HCT116 (cell line): Measurements from ENCODE around the gene LRBA. TPM values are rescaled to one million over a fixed set of nuclear protein-coding genes. Genes with fewer than 3 reads are reported as not detected.

Experiments
- ATAC-seq: fragments of 200-7000 bp; cut with Tn5 transposase; 2 replicates; pipeline ENCODE4 v1.9.1; 2020; ENCODE audit warnings: mild to moderate bottlenecking, moderate library complexity
- BruUV-seq: library from RNA; stranded (reverse); fragments of 400-500 nt; replicated peaks from 2 replicates; lab custom pipeline; 2021; lab: Mats Ljungman, UMichigan
- CTCF ChIA-PET: fragments of 300-600 bp; sonication (Branson Sonifier 250); formaldehyde crosslinking; loops from one replicate; lab custom pipeline; 2021; ENCODE audit warnings: antibody characterized with exemption; lab: Charles Lee
- POLR2A ChIA-PET: fragments of 300-600, 350-600 bp; sonication (Branson Sonifier 250); formaldehyde crosslinking; loops from one replicate; lab custom pipeline; 2021; ENCODE audit warnings: antibody characterized with exemption; lab: Charles Lee
- RAD21 ChIA-PET, 2 experiments: fragments of 300-600 bp; sonication (Branson Sonifier 250); formaldehyde crosslinking; loops; one replicate each; lab custom pipeline; 2023; ENCODE audit warnings: low total read pairs in 2 of 2; ENCODE audit not compliant: uncharacterized antibody in 2 of 2, unreplicated experiment in 2 of 2, low non-redundant PET in 1 of 2; lab: Charles Lee
- DNase-seq: peaks from one replicate; pipeline ENCODE4 v3.0.0-alpha.2; 2010; ENCODE audit warnings: low read depth, low spot score
- H2AFZ ChIP-seq: fragments of 200-600 bp; shearing (Covaris generic), sonication (generic); 2 replicates; pipeline ENCODE4 v1.6.1; 2017; ENCODE audit warnings: low read depth, mixed run types, mixed read lengths, antibody characterized with exemption, low read length; ENCODE audit not compliant: poor library complexity, severe bottlenecking
- H3K27ac ChIP-seq: 2 replicates; pipeline ENCODE4 v1.5.1; 2012; ENCODE audit warnings: low read depth, low read length
- H3K27me3 ChIP-seq: fragments of 200-600 bp; sonication (generic); 2 replicates; pipeline ENCODE4 v1.6.1; 2016; ENCODE audit warnings: mixed run types, low read length, mixed read lengths; ENCODE audit not compliant: insufficient read depth
- H3K36me3 ChIP-seq, 2 experiments: fragments of 200-500 bp in 1 of 2; fragments of 200-600 bp in 1 of 2; sonication (Bioruptor generic) in 1 of 2; sonication (generic) in 1 of 2; 2 replicates each; pipeline versions ENCODE4 v1.5.1 to v1.6.1; 2014 to 2016; ENCODE audit warnings: low read length in 2 of 2, inconsistent platforms in 1 of 2, mixed read lengths in 1 of 2, mixed run types in 1 of 2; ENCODE audit not compliant: insufficient read depth in 2 of 2, control insufficient read depth in 1 of 2
- H3K4me1 ChIP-seq, 2 experiments: fragments of 200-600 bp in 1 of 2; sonication (generic) in 1 of 2; 2 replicates each; pipeline versions ENCODE4 v1.5.1 to v1.6.1; 2012 to 2017; ENCODE audit warnings: low read length in 2 of 2, inconsistent platforms in 1 of 2, mild to moderate bottlenecking in 1 of 2, mixed read lengths in 1 of 2, mixed run types in 1 of 2, moderate library complexity in 1 of 2; ENCODE audit not compliant: insufficient read depth in 2 of 2, control insufficient read depth in 1 of 2
- H3K4me2 ChIP-seq: fragments of 200-600 bp; sonication (generic); 2 replicates; pipeline ENCODE4 v1.6.1; 2017; ENCODE audit warnings: mixed run types, low read length, mixed read lengths
- H3K4me3 ChIP-seq, 2 experiments: fragments of 200-600 bp in 1 of 2; sonication (generic) in 1 of 2; replicated peaks in 1 of 2; 2 replicates each; pipeline ENCODE4 v1.5.1; 2011 to 2016; ENCODE audit warnings: low read length in 2 of 2, control low read depth in 1 of 2, low read depth in 1 of 2, mild to moderate bottlenecking in 1 of 2, mixed read lengths in 1 of 2, mixed run types in 1 of 2
- H3K79me2 ChIP-seq: fragments of 200-600 bp; sonication (generic); 2 replicates; pipeline ENCODE4 v1.6.1; 2017; ENCODE audit warnings: mild to moderate bottlenecking, mixed run types, low read length, moderate library complexity, mixed read lengths; ENCODE audit not compliant: insufficient read depth
- H3K9ac ChIP-seq: fragments of 200-600 bp; sonication (generic); 2 replicates; pipeline ENCODE4 v1.6.1; 2016; ENCODE audit warnings: low read length, mixed read lengths
- H3K9me2 ChIP-seq: fragments of 200-600 bp; sonication (generic), shearing (Covaris generic); 2 replicates; pipeline ENCODE4 v1.6.1; 2017; ENCODE audit warnings: mixed run types, mild to moderate bottlenecking, moderate library complexity; ENCODE audit not compliant: insufficient read depth
- H3K9me3 ChIP-seq, 2 experiments: fragments of 200-500 bp in 1 of 2; fragments of 200-600 bp in 1 of 2; sonication (Bioruptor generic) in 1 of 2; sonication (generic) in 1 of 2; 2 replicates each; pipeline ENCODE4 v1.6.1; 2014 to 2017; ENCODE audit warnings: low read length in 2 of 2, mixed read lengths in 2 of 2, inconsistent platforms in 1 of 2, low read depth in 1 of 2, mild to moderate bottlenecking in 1 of 2, mixed run types in 1 of 2, moderate library complexity in 1 of 2; ENCODE audit not compliant: control insufficient read depth in 1 of 2, insufficient read depth in 1 of 2
- H4K20me1 ChIP-seq: fragments of 200-600 bp; sonication (generic), shearing (Covaris generic); 2 replicates; pipeline ENCODE4 v1.6.1; 2017; ENCODE audit warnings: mixed run types, mild to moderate bottlenecking, moderate library complexity; ENCODE audit not compliant: insufficient read depth
- CBX3 ChIP-seq: IDR thresholded peaks from 2 replicates; pipeline ENCODE4 v1.6.1; 2012; ENCODE audit warnings: low read depth
- CEBPB ChIP-seq: IDR thresholded peaks from 2 replicates; pipeline ENCODE4 v1.6.1; 2012; ENCODE audit warnings: low read depth
- CTCF ChIP-seq, 3 experiments: fragments of 200-600 bp in 1 of 3; sonication (generic) in 1 of 3; IDR thresholded peaks in 2 of 3; conservative IDR thresholded peaks in 1 of 3; 2 replicates each; pipeline ENCODE4 v1.5.1; 2012 to 2017; ENCODE audit warnings: low read depth in 2 of 3, low read length in 2 of 3, antibody characterized with exemption in 1 of 3, borderline replicate concordance in 1 of 3, control low read depth in 1 of 3, mild to moderate bottlenecking in 1 of 3, mixed read lengths in 1 of 3, mixed run types in 1 of 3, moderate library complexity in 1 of 3; ENCODE audit not compliant: insufficient read depth in 1 of 3
- EGR1 ChIP-seq: IDR thresholded peaks from 2 replicates; pipeline ENCODE4 v1.6.1; 2012; ENCODE audit warnings: low read depth
- EZH2 ChIP-seq: fragments of 200-600 bp; sonication (generic); IDR thresholded peaks from 2 replicates; pipeline ENCODE4 v1.6.1; 2017; ENCODE audit warnings: antibody characterized with exemption, mixed run types
- EZH2phosphoT487 ChIP-seq: fragments of 200-600 bp; IDR thresholded peaks from 2 replicates; pipeline ENCODE4 v1.6.1; 2018; ENCODE audit warnings: antibody characterized with exemption, borderline replicate concordance
- MAX ChIP-seq: IDR thresholded peaks from 2 replicates; pipeline ENCODE4 v1.6.1; 2012
- POLR2AphosphoS5 ChIP-seq: IDR thresholded peaks from 2 replicates; pipeline ENCODE4 v1.6.1; 2011; ENCODE audit warnings: mild to moderate bottlenecking, low read depth, low read length, moderate library complexity
- RAD21 ChIP-seq: IDR thresholded peaks from 2 replicates; pipeline ENCODE4 v1.6.1; 2012; ENCODE audit warnings: low read depth, mild to moderate bottlenecking
- REST ChIP-seq: IDR thresholded peaks from 2 replicates; pipeline ENCODE4 v1.6.1; 2012; ENCODE audit warnings: low read depth
- SIN3A ChIP-seq: IDR thresholded peaks from 2 replicates; pipeline ENCODE4 v1.6.1; 2012; ENCODE audit warnings: low read depth
- SRF ChIP-seq: IDR thresholded peaks from 2 replicates; pipeline ENCODE4 v1.6.1; 2012; ENCODE audit warnings: low read depth
- TCF7L2 ChIP-seq: IDR thresholded peaks from 2 replicates; pipeline ENCODE4 v1.7.0; 2011; ENCODE audit warnings: borderline replicate concordance, inconsistent platforms; ENCODE audit not compliant: insufficient read depth, insufficient read length; ENCODE audit errors: extremely low read depth
- ZFX ChIP-seq: fragments of 450-650 bp; IDR thresholded peaks from 2 replicates; pipeline ENCODE4 v1.6.1; 2017
- ZNF274 ChIP-seq: fragments of 200-500 bp; sonication (Bioruptor generic); IDR thresholded peaks from 2 replicates; pipeline ENCODE4 v1.6.1; 2014; ENCODE audit warnings: mild to moderate bottlenecking, low read depth, low read length, inconsistent platforms
- intact Hi-C: fragments of 100-400 bp; cut with micrococcal nuclease; formaldehyde crosslinking; loops from 2 replicates; pipeline ENCODE4 v1.10.0; 2022
- total RNA-seq: library from RNA; stranded (reverse); gene quantifications from one replicate; pipeline ENCODE4 v1.2.1, GENCODE V29; 2021; ENCODE audit not compliant: unreplicated experiment

The LRBA gene
- total RNA-seq, 1 experiment from 2014 or later = 79.8 TPM

- intact Hi-C loops = no loop called here
- Histone ChIP-seq H3K36me3 (no peaks in the 10 kb centered on the region), H3K9me3 (no peaks in the 10 kb centered on the region), H3K4me1 (no peaks in the 10 kb centered on the region), H4K20me1 (no peaks in the 10 kb centered on the region), H3K4me3 (no peak overlapping the region), H3K4me2 (no peak overlapping the region), H3K9ac (no peak overlapping the region), H3K9me2 (no peaks in the 10 kb centered on the region), H3K79me2 (no peaks in the 10 kb centered on the region), H3K27me3 (no peaks in the 10 kb centered on the region), H3K27ac (no peak overlapping the region), H2AFZ (no peak overlapping the region)
- TF ChIP-seq CEBPB (no peak), SRF (no peak), CBX3 (peak; percentile 74; the same call in 1 of the 2 replicates), TCF7L2 (no peak), RAD21 (no peak)
- DNase-seq (no peak), ATAC-seq (no peak)
- no TSS peak for BruUV-seq
- ChIA-PET CTCF (no interaction called here), RAD21 (no interaction called here), POLR2A (no interaction called here)
Measured at GRCh38 chr4:150817017-150817416, 198.1 kb downstream of the LRBA start.

- Histone ChIP-seq H3K9ac (no peak overlapping the region), H3K9me2 (no peaks in the 10 kb centered on the region), H3K9me3 (no peaks in the 10 kb centered on the region), H3K4me3 (no peak overlapping the region), H3K79me2 (no peaks in the 10 kb centered on the region), H4K20me1 (no peaks in the 10 kb centered on the region), H3K27ac (no peak overlapping the region), H3K4me1 (no peaks in the 10 kb centered on the region), H3K36me3 (no peaks in the 10 kb centered on the region), H3K27me3 (no peaks in the 10 kb centered on the region), H3K4me2 (no peak overlapping the region), H2AFZ (no peak overlapping the region)
- no TSS peak for BruUV-seq
- ATAC-seq (no peak), DNase-seq (no peak)
- ChIA-PET CTCF (no interaction called here), RAD21 (no interaction called here), POLR2A (no interaction called here)
- TF ChIP-seq ZFX = no peak
- no peak for TF ChIP-seq EZH2phosphoT487
- TF ChIP-seq SIN3A = no peak
- TF ChIP-seq RAD21 = no peak
- TF ChIP-seq POLR2AphosphoS5 = no peak
- TF ChIP-seq EGR1 = no peak
- no peak for TF ChIP-seq ZNF274
- TF ChIP-seq CEBPB = no peak
- no peak for TF ChIP-seq CBX3
- no peak for TF ChIP-seq CTCF (IDR thresholded peaks at IDR 0.05 in 2 of 3, conservative IDR thresholded peaks at IDR 0.05 in 1 of 3; ENCODE audit: borderline replicate concordance in 1 of 3, insufficient read depth in 1 of 3, low read depth in 2 of 3, low read length in 2 of 3)
- no peak for TF ChIP-seq EZH2
- no peak for TF ChIP-seq SRF
- TF ChIP-seq MAX = no peak
- TF ChIP-seq REST = no peak
- intact Hi-C loops = no loop called here
Measured at GRCh38 chr4:150816491-150816890, 198.6 kb downstream of the LRBA start.
